Liver (tissue), 3 donors: ENCODE data around the gene SPATC1L.

Experiments
- EGR1 ChIP-seq, 2 donors: IDR thresholded peaks; 2 replicates each; pipeline ENCODE4 v1.6.1; 2016 to 2018; ENCODE audit warnings: antibody characterized with exemption in 2 of 2, low read depth in 2 of 2
- FOXA1 ChIP-seq: IDR thresholded peaks from 2 replicates; pipeline ENCODE4 v1.6.1; 2016; ENCODE audit warnings: antibody characterized with exemption
- GABPA ChIP-seq, 2 donors: IDR thresholded peaks in 1 of 2; conservative IDR thresholded peaks in 1 of 2; 2 replicates each; pipeline ENCODE4 v1.6.1; 2016; ENCODE audit warnings: antibody characterized with exemption in 2 of 2, mild to moderate bottlenecking in 1 of 2, moderate library complexity in 1 of 2
- HNF4A ChIP-seq, 2 donors: conservative IDR thresholded peaks; 2 replicates each; pipeline ENCODE4 v1.6.1; 2016; ENCODE audit warnings: antibody characterized with exemption in 2 of 2, mild to moderate bottlenecking in 2 of 2
- JUND ChIP-seq, 2 donors: IDR thresholded peaks; 2 replicates each; pipeline ENCODE4 v1.6.1; 2016; ENCODE audit warnings: antibody characterized with exemption in 2 of 2
- RAD21 ChIP-seq, 2 donors: IDR thresholded peaks; 2 replicates each; pipeline ENCODE4 v1.6.1; 2016; ENCODE audit warnings: antibody characterized with exemption in 2 of 2, mild to moderate bottlenecking in 2 of 2
- SP1 ChIP-seq: IDR thresholded peaks from 2 replicates; pipeline ENCODE4 v1.6.1; 2018; ENCODE audit warnings: antibody characterized with exemption, mild to moderate bottlenecking
- TAF1 ChIP-seq: conservative IDR thresholded peaks from 2 replicates; pipeline ENCODE4 v1.6.1; 2016; ENCODE audit warnings: antibody characterized with exemption, mild to moderate bottlenecking
- TF ChIP-seq, protein P1 (sequence below): fragments of 150-350 bp; IDR thresholded peaks from 2 replicates; pipeline ENCODE4 v1.5.1; 2017; ENCODE audit warnings: improper control_type of control experiment, low read depth, low read length; ENCODE audit not compliant: missing input control
- TF ChIP-seq, protein P2 (sequence below): IDR thresholded peaks from 2 replicates; pipeline ENCODE4 v1.6.1; 2016; ENCODE audit warnings: antibody characterized with exemption
- TF ChIP-seq, protein P3 (sequence below): IDR thresholded peaks from 2 replicates; pipeline ENCODE4 v1.6.1; 2016; ENCODE audit warnings: antibody characterized with exemption
- TF ChIP-seq, protein P4 (sequence below): IDR thresholded peaks from 2 replicates; pipeline ENCODE4 v1.6.1; 2016; ENCODE audit warnings: antibody characterized with exemption, mild to moderate bottlenecking
- TF ChIP-seq, protein P5 (sequence below): IDR thresholded peaks from 2 replicates; pipeline ENCODE4 v1.6.1; 2016; ENCODE audit warnings: antibody characterized with exemption
- donor health status: healthy.
- donor health status: healthy.

DNA sequence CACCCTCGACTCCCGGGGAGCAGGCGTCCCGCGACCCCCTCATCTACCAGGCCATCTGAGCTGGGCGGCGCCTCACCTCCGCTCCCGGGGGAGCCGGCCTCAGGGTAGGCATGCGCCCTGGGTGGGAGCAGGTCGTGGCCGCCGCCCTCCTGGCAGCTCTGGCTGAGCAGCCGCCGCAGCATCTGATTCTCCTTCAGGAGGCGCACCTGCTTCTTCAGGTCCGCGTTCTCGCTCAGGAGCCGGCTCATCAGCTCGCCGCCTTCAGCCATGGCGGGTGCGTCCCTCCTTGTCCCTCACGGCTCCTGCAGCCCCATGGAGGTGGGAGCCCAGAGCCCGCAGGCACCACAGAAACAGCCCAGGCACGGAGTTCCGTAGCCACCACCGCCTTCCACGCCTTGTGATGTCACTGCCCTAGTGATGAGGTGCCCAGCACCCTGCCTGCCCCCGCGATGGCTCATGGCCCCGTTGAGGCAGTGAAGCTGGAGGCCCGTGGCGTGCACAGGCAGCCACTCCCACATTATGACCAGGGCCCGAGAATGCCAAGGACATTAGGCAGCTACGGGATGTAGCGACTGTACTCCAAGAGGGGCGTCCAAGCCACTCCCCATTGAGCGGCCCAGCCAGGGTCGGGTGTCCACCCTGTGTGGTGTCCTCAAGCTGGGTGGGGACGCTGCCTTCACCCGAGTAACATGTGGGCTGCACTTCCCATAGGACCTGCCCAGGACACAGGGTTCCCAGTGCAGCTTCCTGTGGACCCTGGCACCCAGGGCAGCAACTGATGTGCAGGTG is 1.5 kb downstream of the SPATC1L start:
- no peak for TF ChIP-seq RAD21 (IDR thresholded peaks at IDR 0.05)
- TF ChIP-seq, protein P1, sequence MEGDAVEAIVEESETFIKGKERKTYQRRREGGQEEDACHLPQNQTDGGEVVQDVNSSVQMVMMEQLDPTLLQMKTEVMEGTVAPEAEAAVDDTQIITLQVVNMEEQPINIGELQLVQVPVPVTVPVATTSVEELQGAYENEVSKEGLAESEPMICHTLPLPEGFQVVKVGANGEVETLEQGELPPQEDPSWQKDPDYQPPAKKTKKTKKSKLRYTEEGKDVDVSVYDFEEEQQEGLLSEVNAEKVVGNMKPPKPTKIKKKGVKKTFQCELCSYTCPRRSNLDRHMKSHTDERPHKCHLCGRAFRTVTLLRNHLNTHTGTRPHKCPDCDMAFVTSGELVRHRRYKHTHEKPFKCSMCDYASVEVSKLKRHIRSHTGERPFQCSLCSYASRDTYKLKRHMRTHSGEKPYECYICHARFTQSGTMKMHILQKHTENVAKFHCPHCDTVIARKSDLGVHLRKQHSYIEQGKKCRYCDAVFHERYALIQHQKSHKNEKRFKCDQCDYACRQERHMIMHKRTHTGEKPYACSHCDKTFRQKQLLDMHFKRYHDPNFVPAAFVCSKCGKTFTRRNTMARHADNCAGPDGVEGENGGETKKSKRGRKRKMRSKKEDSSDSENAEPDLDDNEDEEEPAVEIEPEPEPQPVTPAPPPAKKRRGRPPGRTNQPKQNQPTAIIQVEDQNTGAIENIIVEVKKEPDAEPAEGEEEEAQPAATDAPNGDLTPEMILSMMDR: no peak
- no peak for TF ChIP-seq EGR1 (IDR thresholded peaks at IDR 0.05; ENCODE audit: low read depth in 2 of 2)
- TF ChIP-seq, protein P2, sequence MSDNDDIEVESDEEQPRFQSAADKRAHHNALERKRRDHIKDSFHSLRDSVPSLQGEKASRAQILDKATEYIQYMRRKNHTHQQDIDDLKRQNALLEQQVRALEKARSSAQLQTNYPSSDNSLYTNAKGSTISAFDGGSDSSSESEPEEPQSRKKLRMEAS: no peak
- TF ChIP-seq FOXA1: no peak
- no peak for TF ChIP-seq SP1
- TF ChIP-seq, protein P3, sequence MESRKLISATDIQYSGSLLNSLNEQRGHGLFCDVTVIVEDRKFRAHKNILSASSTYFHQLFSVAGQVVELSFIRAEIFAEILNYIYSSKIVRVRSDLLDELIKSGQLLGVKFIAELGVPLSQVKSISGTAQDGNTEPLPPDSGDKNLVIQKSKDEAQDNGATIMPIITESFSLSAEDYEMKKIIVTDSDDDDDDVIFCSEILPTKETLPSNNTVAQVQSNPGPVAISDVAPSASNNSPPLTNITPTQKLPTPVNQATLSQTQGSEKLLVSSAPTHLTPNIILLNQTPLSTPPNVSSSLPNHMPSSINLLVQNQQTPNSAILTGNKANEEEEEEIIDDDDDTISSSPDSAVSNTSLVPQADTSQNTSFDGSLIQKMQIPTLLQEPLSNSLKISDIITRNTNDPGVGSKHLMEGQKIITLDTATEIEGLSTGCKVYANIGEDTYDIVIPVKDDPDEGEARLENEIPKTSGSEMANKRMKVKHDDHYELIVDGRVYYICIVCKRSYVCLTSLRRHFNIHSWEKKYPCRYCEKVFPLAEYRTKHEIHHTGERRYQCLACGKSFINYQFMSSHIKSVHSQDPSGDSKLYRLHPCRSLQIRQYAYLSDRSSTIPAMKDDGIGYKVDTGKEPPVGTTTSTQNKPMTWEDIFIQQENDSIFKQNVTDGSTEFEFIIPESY: no peak
- no peak for TF ChIP-seq TAF1
- TF ChIP-seq, protein P4, sequence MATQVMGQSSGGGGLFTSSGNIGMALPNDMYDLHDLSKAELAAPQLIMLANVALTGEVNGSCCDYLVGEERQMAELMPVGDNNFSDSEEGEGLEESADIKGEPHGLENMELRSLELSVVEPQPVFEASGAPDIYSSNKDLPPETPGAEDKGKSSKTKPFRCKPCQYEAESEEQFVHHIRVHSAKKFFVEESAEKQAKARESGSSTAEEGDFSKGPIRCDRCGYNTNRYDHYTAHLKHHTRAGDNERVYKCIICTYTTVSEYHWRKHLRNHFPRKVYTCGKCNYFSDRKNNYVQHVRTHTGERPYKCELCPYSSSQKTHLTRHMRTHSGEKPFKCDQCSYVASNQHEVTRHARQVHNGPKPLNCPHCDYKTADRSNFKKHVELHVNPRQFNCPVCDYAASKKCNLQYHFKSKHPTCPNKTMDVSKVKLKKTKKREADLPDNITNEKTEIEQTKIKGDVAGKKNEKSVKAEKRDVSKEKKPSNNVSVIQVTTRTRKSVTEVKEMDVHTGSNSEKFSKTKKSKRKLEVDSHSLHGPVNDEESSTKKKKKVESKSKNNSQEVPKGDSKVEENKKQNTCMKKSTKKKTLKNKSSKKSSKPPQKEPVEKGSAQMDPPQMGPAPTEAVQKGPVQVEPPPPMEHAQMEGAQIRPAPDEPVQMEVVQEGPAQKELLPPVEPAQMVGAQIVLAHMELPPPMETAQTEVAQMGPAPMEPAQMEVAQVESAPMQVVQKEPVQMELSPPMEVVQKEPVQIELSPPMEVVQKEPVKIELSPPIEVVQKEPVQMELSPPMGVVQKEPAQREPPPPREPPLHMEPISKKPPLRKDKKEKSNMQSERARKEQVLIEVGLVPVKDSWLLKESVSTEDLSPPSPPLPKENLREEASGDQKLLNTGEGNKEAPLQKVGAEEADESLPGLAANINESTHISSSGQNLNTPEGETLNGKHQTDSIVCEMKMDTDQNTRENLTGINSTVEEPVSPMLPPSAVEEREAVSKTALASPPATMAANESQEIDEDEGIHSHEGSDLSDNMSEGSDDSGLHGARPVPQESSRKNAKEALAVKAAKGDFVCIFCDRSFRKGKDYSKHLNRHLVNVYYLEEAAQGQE: no peak
- no peak for TF ChIP-seq JUND (IDR thresholded peaks at IDR 0.05)
- no peak for TF ChIP-seq HNF4A (conservative IDR thresholded peaks at IDR 0.05)
- TF ChIP-seq GABPA (IDR thresholded peaks at IDR 0.05 in 1 of 2, conservative IDR thresholded peaks at IDR 0.05 in 1 of 2): no peak
- TF ChIP-seq, protein P5, sequence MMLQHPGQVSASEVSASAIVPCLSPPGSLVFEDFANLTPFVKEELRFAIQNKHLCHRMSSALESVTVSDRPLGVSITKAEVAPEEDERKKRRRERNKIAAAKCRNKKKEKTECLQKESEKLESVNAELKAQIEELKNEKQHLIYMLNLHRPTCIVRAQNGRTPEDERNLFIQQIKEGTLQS: no peak
